Measurements from ENCODE around the gene GAS7.

Gene GAS7

DNA sequence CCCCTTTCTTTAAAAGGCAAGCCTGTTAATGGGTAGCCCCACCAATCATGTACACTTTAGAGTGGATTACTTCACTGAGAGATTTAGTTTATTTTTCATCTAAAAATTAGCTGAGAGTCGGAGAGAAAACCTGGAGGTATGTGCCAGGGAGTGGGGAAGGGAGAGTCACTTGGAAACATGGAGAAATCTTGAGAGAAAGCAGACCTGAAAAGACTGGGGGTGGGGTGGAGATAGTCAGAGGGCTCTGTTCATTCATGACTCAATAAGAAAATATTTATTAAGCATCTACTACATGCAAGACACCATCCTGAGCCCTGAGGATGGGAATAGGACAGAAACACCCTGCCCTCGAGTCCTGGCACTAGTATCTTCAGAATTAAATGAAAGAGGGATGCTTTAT is 265.9 kb downstream of the GAS7 start:
- no peaks in the 10 kb centered on the region for H3K79me2 ChIP-seq (ENCODE audit: insufficient read depth, low read length)
- no peaks in the 10 kb centered on the region for H3K27me3 ChIP-seq (ENCODE audit: insufficient read depth, low read length)
- H2AFZ ChIP-seq (ENCODE audit: low read length) = no peak overlapping the region
- H3K9ac ChIP-seq (ENCODE audit: low read length) = no peak overlapping the region
- no peaks in the 10 kb centered on the region for H3K9me2 ChIP-seq (ENCODE audit: low read depth, low read length)
- no peak overlapping the region for H3K4me2 ChIP-seq (ENCODE audit: low read length)
- no peak overlapping the region for H3K27ac ChIP-seq (ENCODE audit: low read depth, low read length, poor library complexity, severe bottlenecking)
- no peaks in the 10 kb centered on the region for H3K4me1 ChIP-seq (ENCODE audit: insufficient read depth, low read length, severe bottlenecking)
- no peaks in the 10 kb centered on the region for H3K36me3 ChIP-seq (ENCODE audit: insufficient read depth, low read length)
- no peak overlapping the region for H3K4me3 ChIP-seq (ENCODE audit: low read depth, low read length, poor library complexity, severe bottlenecking)
- TF ChIP-seq, protein P1, sequence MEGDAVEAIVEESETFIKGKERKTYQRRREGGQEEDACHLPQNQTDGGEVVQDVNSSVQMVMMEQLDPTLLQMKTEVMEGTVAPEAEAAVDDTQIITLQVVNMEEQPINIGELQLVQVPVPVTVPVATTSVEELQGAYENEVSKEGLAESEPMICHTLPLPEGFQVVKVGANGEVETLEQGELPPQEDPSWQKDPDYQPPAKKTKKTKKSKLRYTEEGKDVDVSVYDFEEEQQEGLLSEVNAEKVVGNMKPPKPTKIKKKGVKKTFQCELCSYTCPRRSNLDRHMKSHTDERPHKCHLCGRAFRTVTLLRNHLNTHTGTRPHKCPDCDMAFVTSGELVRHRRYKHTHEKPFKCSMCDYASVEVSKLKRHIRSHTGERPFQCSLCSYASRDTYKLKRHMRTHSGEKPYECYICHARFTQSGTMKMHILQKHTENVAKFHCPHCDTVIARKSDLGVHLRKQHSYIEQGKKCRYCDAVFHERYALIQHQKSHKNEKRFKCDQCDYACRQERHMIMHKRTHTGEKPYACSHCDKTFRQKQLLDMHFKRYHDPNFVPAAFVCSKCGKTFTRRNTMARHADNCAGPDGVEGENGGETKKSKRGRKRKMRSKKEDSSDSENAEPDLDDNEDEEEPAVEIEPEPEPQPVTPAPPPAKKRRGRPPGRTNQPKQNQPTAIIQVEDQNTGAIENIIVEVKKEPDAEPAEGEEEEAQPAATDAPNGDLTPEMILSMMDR (IDR thresholded peaks at IDR 0.05; ENCODE audit: low read length) = no peak
- no peak for TF ChIP-seq EZH2 (IDR thresholded peaks at IDR 0.05; ENCODE audit: borderline replicate concordance, low read length)
- H4K20me1 ChIP-seq (ENCODE audit: insufficient read depth, low read length) = no peaks in the 10 kb centered on the region
- no peaks in the 10 kb centered on the region for H3F3A ChIP-seq (ENCODE audit: insufficient read depth, low read length)
- H3K9me3 ChIP-seq (ENCODE audit: low read length) = no peaks in the 10 kb centered on the region

DNA sequence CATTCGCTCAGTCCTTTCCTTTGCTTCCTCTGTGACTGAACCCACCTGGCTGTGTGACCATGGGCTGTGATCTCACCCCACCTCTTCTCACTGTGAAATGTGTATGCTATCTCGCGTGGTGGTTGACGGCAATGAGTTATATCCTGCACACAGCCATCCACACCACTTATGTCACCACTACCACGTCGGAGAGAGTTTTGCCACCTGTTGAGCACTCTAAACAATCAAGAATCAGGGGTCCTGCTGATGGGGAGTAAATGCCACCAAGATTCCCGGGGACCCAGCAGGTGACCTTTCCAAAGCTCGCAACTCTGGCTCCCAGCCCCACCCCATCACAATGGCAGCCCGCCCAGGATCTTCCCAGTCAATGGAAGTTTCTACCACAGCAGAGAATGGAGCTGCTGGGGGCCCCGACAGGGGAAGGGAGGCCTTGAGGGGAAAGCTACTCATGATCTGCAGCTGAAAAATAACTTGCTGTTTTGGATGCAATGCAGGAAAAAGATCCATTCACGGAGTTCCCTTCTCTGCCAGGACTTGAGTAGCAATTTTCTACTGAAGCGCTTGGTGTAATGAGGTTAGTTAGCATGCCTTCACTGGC is 267.2 kb downstream of the GAS7 start:
- TF ChIP-seq, protein P1 (IDR thresholded peaks at IDR 0.05; ENCODE audit: low read length) = no peak
- no peak for TF ChIP-seq EZH2 (IDR thresholded peaks at IDR 0.05; ENCODE audit: borderline replicate concordance, low read length)

GRCh38 chr17:9929871-9930270 is 268.5 kb downstream of the GAS7 start:
- Histone ChIP-seq H4K20me1 (ENCODE audit: insufficient read depth, low read length) (no peaks in the 10 kb centered on the region), H3K79me2 (ENCODE audit: insufficient read depth, low read length) (no peaks in the 10 kb centered on the region), H3K4me2 (ENCODE audit: low read length) (no peak overlapping the region), H3F3A (ENCODE audit: insufficient read depth, low read length) (no peaks in the 10 kb centered on the region), H3K4me3 (ENCODE audit: low read depth, low read length, poor library complexity, severe bottlenecking) (no peak overlapping the region), H3K36me3 (ENCODE audit: insufficient read depth, low read length) (no peaks in the 10 kb centered on the region), H3K27ac (ENCODE audit: low read depth, low read length, poor library complexity, severe bottlenecking) (no peak overlapping the region), H2AFZ (ENCODE audit: low read length) (no peak overlapping the region), H3K9me3 (ENCODE audit: low read length) (no peaks in the 10 kb centered on the region), H3K4me1 (ENCODE audit: insufficient read depth, low read length, severe bottlenecking) (no peaks in the 10 kb centered on the region), H3K9me2 (ENCODE audit: low read depth, low read length) (no peaks in the 10 kb centered on the region), H3K9ac (ENCODE audit: low read length) (no peak overlapping the region), H3K27me3 (ENCODE audit: insufficient read depth, low read length) (no peaks in the 10 kb centered on the region)
- TF ChIP-seq, protein P1 (IDR thresholded peaks at IDR 0.05; ENCODE audit: low read length) = no peak
- no peak for TF ChIP-seq EZH2 (IDR thresholded peaks at IDR 0.05; ENCODE audit: borderline replicate concordance, low read length)

More for the DNA sequence above, 267.2 kb downstream of the GAS7 start:
- no peaks in the 10 kb centered on the region for H3F3A ChIP-seq (ENCODE audit: insufficient read depth, low read length)
- H3K36me3 ChIP-seq (ENCODE audit: insufficient read depth, low read length) = no peaks in the 10 kb centered on the region
- no peaks in the 10 kb centered on the region for H3K4me1 ChIP-seq (ENCODE audit: insufficient read depth, low read length, severe bottlenecking)
- no peaks in the 10 kb centered on the region for H4K20me1 ChIP-seq (ENCODE audit: insufficient read depth, low read length)
- no peak overlapping the region for H3K27ac ChIP-seq (ENCODE audit: low read depth, low read length, poor library complexity, severe bottlenecking)
- H3K9me3 ChIP-seq (ENCODE audit: low read length) = no peaks in the 10 kb centered on the region
- no peak overlapping the region for H3K9ac ChIP-seq (ENCODE audit: low read length)
- H3K9me2 ChIP-seq (ENCODE audit: low read depth, low read length) = no peaks in the 10 kb centered on the region
- no peak overlapping the region for H3K4me3 ChIP-seq (ENCODE audit: low read depth, low read length, poor library complexity, severe bottlenecking)
- H3K4me2 ChIP-seq (ENCODE audit: low read length) = no peak overlapping the region
- H3K79me2 ChIP-seq (ENCODE audit: insufficient read depth, low read length) = no peaks in the 10 kb centered on the region
- no peak overlapping the region for H2AFZ ChIP-seq (ENCODE audit: low read length)
- H3K27me3 ChIP-seq (ENCODE audit: insufficient read depth, low read length) = no peaks in the 10 kb centered on the region
